Immature natural killer cell (primary cell): ENCODE measurements around the gene SLC7A6. TPM values are rescaled to one million over a fixed set of nuclear protein-coding genes. Genes with fewer than 3 reads are reported as not detected.

Experiments used
- DNase-seq, 3 donors: peaks; one replicate each; pipeline ENCODE4 v3.0.0; 2022; ENCODE audit warnings: mixed read lengths in 1 of 3
- H3K27ac Mint-ChIP-seq, 6 donors: one replicate each; pipeline ENCODE4 v1.8.0; 2020; ENCODE audit warnings: mixed read lengths in 6 of 6, mild to moderate bottlenecking in 5 of 6, inconsistent platforms in 4 of 6, moderate library complexity in 3 of 6
- H3K27me3 Mint-ChIP-seq, 3 donors: one replicate each; pipeline ENCODE4 v1.8.0; 2020 to 2021; ENCODE audit warnings: low read depth in 3 of 3, mild to moderate bottlenecking in 3 of 3, mixed read lengths in 3 of 3, moderate library complexity in 3 of 3, inconsistent platforms in 1 of 3
- H3K36me3 Mint-ChIP-seq, 3 donors: one replicate each; pipeline ENCODE4 v1.8.0; 2020; ENCODE audit warnings: mixed read lengths in 3 of 3, inconsistent platforms in 2 of 3, mild to moderate bottlenecking in 2 of 3
- H3K4me1 Mint-ChIP-seq, 2 donors: one replicate each; pipeline ENCODE4 v1.8.0; 2020; ENCODE audit warnings: inconsistent platforms in 2 of 2, mild to moderate bottlenecking in 2 of 2, mixed read lengths in 2 of 2, moderate library complexity in 1 of 2
- H3K4me3 Mint-ChIP-seq, 5 donors: one replicate each; pipeline ENCODE4 v1.8.0; 2020; ENCODE audit warnings: mild to moderate bottlenecking in 5 of 5, mixed read lengths in 5 of 5, inconsistent platforms in 3 of 5, moderate library complexity in 3 of 5
- H3K9me3 Mint-ChIP-seq, 6 donors: one replicate each; pipeline ENCODE4 v1.8.0; 2020; ENCODE audit warnings: mild to moderate bottlenecking in 6 of 6, mixed read lengths in 6 of 6, inconsistent platforms in 4 of 6, moderate library complexity in 3 of 6
- polyA plus RNA-seq, 3 donors: library from polyadenylated mRNA; unstranded; fragments of 300-500 nt; fragmentation: Illumina TruSeq; gene quantifications; one replicate each; pipeline ENCODE4 v1.2.3, GENCODE V29; 2021

Gene SLC7A6
- polyA plus RNA-seq, 3 donors from 2014 or later, result 1.9 to 12.8 (median 6.0) TPM

GRCh38 chr16:68270353-68270752 is 6.0 kb downstream of the SLC7A6 start:
- H3K27ac Mint-ChIP-seq, result peak overlapping the region in 5 of 6 donors; percentile 42 to 76 (median 53)
- H3K4me1 Mint-ChIP-seq, result peaks cover 44 to 79% of the 10 kb centered on the region in 2 donors
- H3K9me3 Mint-ChIP-seq, result no peaks in the 10 kb centered on the region
- no peak for DNase-seq
- peaks cover under 1 to 2% (median 2%) of the 10 kb centered on the region in 3 donors for H3K27me3 Mint-ChIP-seq
- H3K4me3 Mint-ChIP-seq, result no peak overlapping the region
- H3K36me3 Mint-ChIP-seq, result peaks cover 0 to 5% (median 4%) of the 10 kb centered on the region in 3 donors

- no peaks in the 10 kb centered on the region for H3K27me3 Mint-ChIP-seq
- H3K4me1 Mint-ChIP-seq, result peaks cover 48 to 76% of the 10 kb centered on the region in 2 donors
- H3K9me3 Mint-ChIP-seq, result no peaks in the 10 kb centered on the region
- peak overlapping the region; percentile 11 to 88 (median 87) for H3K27ac Mint-ChIP-seq
- peaks cover 0 to 8% (median 5%) of the 10 kb centered on the region in 3 donors for H3K36me3 Mint-ChIP-seq
- peak overlapping the region in 1 of 5 donors; percentile 27 for H3K4me3 Mint-ChIP-seq
- no peak for DNase-seq
Observed at GRCh38 chr16:68272507-68273209, 8.3 kb downstream of the SLC7A6 start.

GRCh38 chr16:68273459-68273858 is 9.1 kb downstream of the SLC7A6 start:
- H3K9me3 Mint-ChIP-seq, result no peaks in the 10 kb centered on the region
- peaks cover 48 to 70% of the 10 kb centered on the region in 2 donors for H3K4me1 Mint-ChIP-seq
- H3K27me3 Mint-ChIP-seq, result no peaks in the 10 kb centered on the region
- peak overlapping the region in 1 of 5 donors; percentile 27 for H3K4me3 Mint-ChIP-seq
- no peak for DNase-seq
- H3K36me3 Mint-ChIP-seq, result peaks cover 0 to 8% (median 5%) of the 10 kb centered on the region in 3 donors
- peak overlapping the region; percentile 50 to 88 (median 87) for H3K27ac Mint-ChIP-seq

- H3K9me3 Mint-ChIP-seq, result no peaks in the 10 kb centered on the region
- H3K4me1 Mint-ChIP-seq, result peaks cover 48 to 69% of the 10 kb centered on the region in 2 donors
- H3K36me3 Mint-ChIP-seq, result peaks cover 0 to 8% (median 5%) of the 10 kb centered on the region in 3 donors
- peak overlapping the region in 1 of 5 donors; percentile 15 for H3K4me3 Mint-ChIP-seq
- DNase-seq, result no peak
- H3K27me3 Mint-ChIP-seq, result no peaks in the 10 kb centered on the region
- H3K27ac Mint-ChIP-seq, result peak overlapping the region in 5 of 6 donors; percentile 60 to 96 (median 84)
Observed at GRCh38 chr16:68273896-68274295, 9.6 kb downstream of the SLC7A6 start.

GRCh38 chr16:68274441-68274840 is 10.1 kb downstream of the SLC7A6 start:
- Mint-ChIP-seq H3K4me3 (peak overlapping the region in 1 of 5 donors; percentile 17), H3K27ac (peak overlapping the region; percentile 40 to 96 (median 83)), H3K4me1 (peaks cover 43 to 63% of the 10 kb centered on the region in 2 donors)

GRCh38 chr16:68275611-68276191 is 11.4 kb downstream of the SLC7A6 start:
- peaks cover 5 to 8% (median 7%) of the 10 kb centered on the region in 3 donors for H3K36me3 Mint-ChIP-seq
- peak; percentile 22 to 36 (median 34) for DNase-seq
- peak overlapping the region; percentile 88 to 96 (median 94) for H3K27ac Mint-ChIP-seq
- H3K9me3 Mint-ChIP-seq, result no peaks in the 10 kb centered on the region
- H3K4me1 Mint-ChIP-seq, result peaks cover 44 to 56% of the 10 kb centered on the region in 2 donors
- peak overlapping the region; percentile 19 to 69 (median 60) for H3K4me3 Mint-ChIP-seq
- H3K27me3 Mint-ChIP-seq, result no peaks in the 10 kb centered on the region

More at GRCh38 chr16:68274441-68274840, 10.1 kb downstream of the SLC7A6 start:
- Mint-ChIP-seq H3K27me3 (no peaks in the 10 kb centered on the region), H3K9me3 (no peaks in the 10 kb centered on the region), H3K36me3 (peaks cover 4 to 8% (median 5%) of the 10 kb centered on the region in 3 donors)
- no peak for DNase-seq

GRCh38 chr16:68276223-68276622 is 11.9 kb downstream of the SLC7A6 start:
- peaks cover 41 to 54% of the 10 kb centered on the region in 2 donors for H3K4me1 Mint-ChIP-seq
- peak overlapping the region in 4 of 5 donors; percentile 19 to 69 (median 62) for H3K4me3 Mint-ChIP-seq
- no peaks in the 10 kb centered on the region for H3K27me3 Mint-ChIP-seq

GRCh38 chr16:68279726-68280558 is 15.6 kb downstream of the SLC7A6 start:
- peak overlapping the region in 2 of 6 donors; percentile 15 to 39 for H3K27ac Mint-ChIP-seq
- no peaks in the 10 kb centered on the region for H3K9me3 Mint-ChIP-seq
- DNase-seq, result no peak
- H3K27me3 Mint-ChIP-seq, result peaks cover 0 to 3% (median 0%) of the 10 kb centered on the region in 3 donors
- H3K4me1 Mint-ChIP-seq, result peaks cover 55 to 59% of the 10 kb centered on the region in 2 donors
- H3K4me3 Mint-ChIP-seq, result no peak overlapping the region
- H3K36me3 Mint-ChIP-seq, result peaks cover 0 to 8% (median 7%) of the 10 kb centered on the region in 3 donors

More at GRCh38 chr16:68276223-68276622, 11.9 kb downstream of the SLC7A6 start:
- Mint-ChIP-seq H3K27ac (peak overlapping the region; percentile 88 to 96 (median 94)), H3K9me3 (no peaks in the 10 kb centered on the region), H3K36me3 (peaks cover 5 to 8% (median 7%) of the 10 kb centered on the region in 3 donors)
- DNase-seq, result no peak

GRCh38 chr16:68281368-68282063 is 17.2 kb downstream of the SLC7A6 start:
- Mint-ChIP-seq H3K27me3 (peaks cover 0 to 3% (median 1%) of the 10 kb centered on the region in 3 donors), H3K9me3 (no peaks in the 10 kb centered on the region), H3K36me3 (peaks cover 0 to 12% (median 8%) of the 10 kb centered on the region in 3 donors), H3K4me3 (peak overlapping the region in 1 of 5 donors; percentile 6), H3K4me1 (peaks cover 57 to 59% of the 10 kb centered on the region in 2 donors), H3K27ac (peak overlapping the region; percentile 58 to 95 (median 91))
- no peak for DNase-seq

GRCh38 chr16:68282064-68282452 is 17.7 kb downstream of the SLC7A6 start:
- Mint-ChIP-seq H3K4me3 (no peak overlapping the region), H3K36me3 (peaks cover 0 to 12% (median 8%) of the 10 kb centered on the region in 3 donors)

GRCh38 chr16:68283346-68283745 is 19.0 kb downstream of the SLC7A6 start:
- no peak for DNase-seq
- Mint-ChIP-seq H3K4me1 (peaks cover 75 to 77% of the 10 kb centered on the region in 2 donors), H3K9me3 (no peaks in the 10 kb centered on the region), H3K36me3 (peaks cover 0 to 13% (median 12%) of the 10 kb centered on the region in 3 donors), H3K27me3 (peaks cover 0 to 4% (median 3%) of the 10 kb centered on the region in 3 donors), H3K27ac (peak overlapping the region; percentile 90 to 95 (median 93)), H3K4me3 (peak overlapping the region; percentile 84 to 90 (median 85))

More at GRCh38 chr16:68282064-68282452, 17.7 kb downstream of the SLC7A6 start:
- H3K4me1 Mint-ChIP-seq, result peaks cover 62 to 64% of the 10 kb centered on the region in 2 donors
- peaks cover 0 to 3% (median 3%) of the 10 kb centered on the region in 3 donors for H3K27me3 Mint-ChIP-seq
- peak overlapping the region; percentile 73 to 95 (median 91) for H3K27ac Mint-ChIP-seq
- no peaks in the 10 kb centered on the region for H3K9me3 Mint-ChIP-seq
- no peak for DNase-seq

- H3K27me3 Mint-ChIP-seq, result peaks cover 0 to 6% (median 3%) of the 10 kb centered on the region in 3 donors
- peaks cover 81 to 82% of the 10 kb centered on the region in 2 donors for H3K4me1 Mint-ChIP-seq
- H3K9me3 Mint-ChIP-seq, result no peaks in the 10 kb centered on the region
- peaks cover 0 to 13% (median 12%) of the 10 kb centered on the region in 3 donors for H3K36me3 Mint-ChIP-seq
- peak overlapping the region; percentile 84 to 90 (median 85) for H3K4me3 Mint-ChIP-seq
- DNase-seq, result peak; percentile 39 to 45 (median 42)
- H3K27ac Mint-ChIP-seq, result peak overlapping the region; percentile 90 to 95 (median 93)
Observed at GRCh38 chr16:68283801-68284598, 19.7 kb downstream of the SLC7A6 start.
